HL-60 (cell line): Measurements from ENCODE around the gene DUSP22.

ENCODE experiments used
- DNase-seq, 2 experiments: peaks; one replicate each; pipeline ENCODE4 v3.0.0-alpha.2; 2010 to 2020; ENCODE audit warnings: low read depth in 1 of 2, low spot score in 1 of 2
- H3K27ac ChIP-seq: fragments of 250-450 bp; sonication (Bioruptor Pico); replicated peaks from 2 replicates; pipeline ENCODE4 v1.5.1; 2020; ENCODE audit warnings: mild to moderate bottlenecking, moderate library complexity
- H3K27me3 ChIP-seq: fragments of 250-450 bp; sonication (Bioruptor Pico); 2 replicates; pipeline ENCODE4 v1.5.1; 2021; ENCODE audit warnings: mild to moderate bottlenecking, moderate library complexity; ENCODE audit not compliant: insufficient read depth, poor library complexity, severe bottlenecking
- H3K4me3 ChIP-seq: replicated peaks from 2 replicates; pipeline ENCODE4 v1.5.1; 2011; ENCODE audit warnings: mild to moderate bottlenecking, control low read depth, low read length; ENCODE audit not compliant: insufficient read depth
- GABPA ChIP-seq: IDR thresholded peaks from 2 replicates; pipeline ENCODE4 v1.6.1; 2012; ENCODE audit warnings: low read depth
- POLR2AphosphoS5 ChIP-seq: IDR thresholded peaks from 2 replicates; pipeline ENCODE4 v1.6.1; 2012; ENCODE audit warnings: low read depth
- REST ChIP-seq: IDR thresholded peaks from 2 replicates; pipeline ENCODE4 v1.6.1; 2012; ENCODE audit warnings: low read depth; ENCODE audit not compliant: insufficient replicate concordance
- SPI1 ChIP-seq: IDR thresholded peaks from 2 replicates; pipeline ENCODE4 v1.6.1; 2012; ENCODE audit warnings: low read depth, mild to moderate bottlenecking, borderline replicate concordance
- TF ChIP-seq, protein P1 (sequence below): IDR thresholded peaks from one replicate; pipeline ENCODE4 v1.5.1; 2011; ENCODE audit warnings: low read length, control low read depth, inconsistent platforms; ENCODE audit not compliant: insufficient read depth

The DUSP22 gene

DNA sequence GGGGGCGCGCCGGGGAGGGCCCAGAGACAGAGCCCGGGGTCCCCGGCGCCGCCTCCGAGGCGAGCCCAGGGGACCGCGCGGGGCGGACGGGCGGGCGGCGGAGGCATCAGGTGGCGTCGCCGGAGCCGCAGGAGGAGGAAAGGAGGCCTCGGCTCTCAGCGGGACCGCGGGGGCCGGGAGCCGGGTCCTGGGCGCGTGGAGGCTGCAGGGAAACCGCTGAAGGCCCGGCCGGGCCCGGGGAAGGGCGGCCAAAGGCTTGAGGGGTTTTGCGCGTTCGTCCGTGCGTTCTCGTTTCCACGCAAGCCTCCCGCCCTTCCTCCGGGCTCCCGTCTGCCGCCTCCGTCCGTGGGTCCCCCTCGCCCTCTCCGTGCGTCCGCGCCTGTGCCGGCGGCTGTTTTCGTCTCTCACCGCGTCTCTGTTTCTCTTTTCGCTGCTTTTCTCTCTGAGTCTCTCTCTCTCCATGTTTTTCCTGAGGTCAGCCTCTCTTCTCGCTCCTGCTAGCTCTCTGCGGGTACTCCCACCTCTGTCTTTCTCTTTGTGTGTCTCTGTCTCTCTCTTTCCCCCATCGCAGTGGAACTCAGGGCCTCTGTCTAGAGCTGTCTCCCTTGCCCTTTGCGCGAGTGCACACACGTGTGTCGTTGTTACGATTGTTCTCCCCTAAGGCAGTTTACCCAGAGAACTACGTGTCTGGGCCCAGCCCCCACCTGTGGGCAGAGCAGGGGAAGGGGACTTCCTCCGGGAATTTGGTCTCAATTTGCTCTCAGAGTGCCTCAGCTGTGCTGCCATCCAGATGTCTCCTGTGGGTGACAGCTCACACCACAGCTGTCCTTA, 101.3 kb downstream of the DUSP22 start:
- no peak overlapping the region for H3K27ac ChIP-seq
- no peak overlapping the region for H3K4me3 ChIP-seq
- DNase-seq = no peak
- TF ChIP-seq, protein P1, sequence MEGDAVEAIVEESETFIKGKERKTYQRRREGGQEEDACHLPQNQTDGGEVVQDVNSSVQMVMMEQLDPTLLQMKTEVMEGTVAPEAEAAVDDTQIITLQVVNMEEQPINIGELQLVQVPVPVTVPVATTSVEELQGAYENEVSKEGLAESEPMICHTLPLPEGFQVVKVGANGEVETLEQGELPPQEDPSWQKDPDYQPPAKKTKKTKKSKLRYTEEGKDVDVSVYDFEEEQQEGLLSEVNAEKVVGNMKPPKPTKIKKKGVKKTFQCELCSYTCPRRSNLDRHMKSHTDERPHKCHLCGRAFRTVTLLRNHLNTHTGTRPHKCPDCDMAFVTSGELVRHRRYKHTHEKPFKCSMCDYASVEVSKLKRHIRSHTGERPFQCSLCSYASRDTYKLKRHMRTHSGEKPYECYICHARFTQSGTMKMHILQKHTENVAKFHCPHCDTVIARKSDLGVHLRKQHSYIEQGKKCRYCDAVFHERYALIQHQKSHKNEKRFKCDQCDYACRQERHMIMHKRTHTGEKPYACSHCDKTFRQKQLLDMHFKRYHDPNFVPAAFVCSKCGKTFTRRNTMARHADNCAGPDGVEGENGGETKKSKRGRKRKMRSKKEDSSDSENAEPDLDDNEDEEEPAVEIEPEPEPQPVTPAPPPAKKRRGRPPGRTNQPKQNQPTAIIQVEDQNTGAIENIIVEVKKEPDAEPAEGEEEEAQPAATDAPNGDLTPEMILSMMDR = no peak
- TF ChIP-seq POLR2AphosphoS5 (no peak), SPI1 (no peak), GABPA (no peak), REST (no peak)
- H3K27me3 ChIP-seq = peaks cover 67% of the 10 kb centered on the region

DNA sequence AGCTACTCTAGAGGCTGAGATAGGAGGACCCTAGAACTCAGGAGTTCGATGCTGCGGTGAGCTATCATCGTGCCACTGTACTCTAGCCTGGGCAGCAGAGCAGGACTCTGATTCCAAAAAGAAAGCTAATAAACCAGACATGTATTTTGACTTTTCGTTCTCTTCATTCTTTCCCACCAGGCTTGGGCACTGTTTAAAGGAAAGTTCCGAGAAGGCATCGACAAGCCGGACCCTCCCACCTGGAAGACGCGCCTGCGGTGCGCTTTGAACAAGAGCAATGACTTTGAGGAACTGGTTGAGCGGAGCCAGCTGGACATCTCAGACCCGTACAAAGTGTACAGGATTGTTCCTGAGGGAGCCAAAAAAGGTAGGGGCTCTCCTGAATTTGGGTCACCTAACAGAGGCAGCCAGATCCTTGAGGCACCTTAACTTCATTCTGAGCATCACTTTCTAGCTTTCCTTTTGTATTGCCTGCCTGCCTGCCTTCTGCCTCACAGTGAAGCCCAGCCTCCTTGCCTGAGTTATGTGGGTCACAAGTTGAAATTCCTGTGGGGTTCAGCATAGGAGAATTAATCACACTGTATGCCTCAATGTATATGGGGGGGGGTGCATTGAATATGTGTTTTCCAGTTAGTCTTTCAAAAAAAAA, 102.5 kb downstream of the DUSP22 start:
- Histone ChIP-seq H3K27ac (no peak overlapping the region), H3K27me3 (peaks cover 55% of the 10 kb centered on the region), H3K4me3 (no peak overlapping the region)
- DNase-seq = no peak
- no peak for TF ChIP-seq GABPA
- TF ChIP-seq REST = no peak
- no peak for TF ChIP-seq POLR2AphosphoS5
- TF ChIP-seq, protein P1 = no peak
- TF ChIP-seq SPI1 = no peak

- Histone ChIP-seq H3K4me3 (no peak overlapping the region), H3K27ac (no peak overlapping the region), H3K27me3 (peaks cover 47% of the 10 kb centered on the region)
- TF ChIP-seq SPI1 = peak; percentile 86
- TF ChIP-seq GABPA = no peak
- TF ChIP-seq POLR2AphosphoS5 = no peak
- TF ChIP-seq, protein P1 = no peak
- DNase-seq = no peak
These were observed 103.3 kb downstream of the DUSP22 start for GRCh38 chr6:395432-396125.
